Measurements from ENCODE around the gene PDZRN3.

- TF ChIP-seq CTCF (IDR thresholded peaks at IDR 0.05), result no peak
- TF ChIP-seq EZH2 (IDR thresholded peaks at IDR 0.05), result no peak
Observed at GRCh38 chr3:73391984-73392383, 232.8 kb downstream of the PDZRN3 start.
